GM19324 (cell line): ENCODE results near the gene RBM18.

Experiments used
- ATAC-seq: cut with Tn5 transposase; IDR thresholded peaks from one replicate; pipeline ENCODE4 v1.9.1; 2021; ENCODE audit warnings: mild to moderate bottlenecking, moderate library complexity; ENCODE audit not compliant: unreplicated experiment, low FRiP score

Gene RBM18, protein sequence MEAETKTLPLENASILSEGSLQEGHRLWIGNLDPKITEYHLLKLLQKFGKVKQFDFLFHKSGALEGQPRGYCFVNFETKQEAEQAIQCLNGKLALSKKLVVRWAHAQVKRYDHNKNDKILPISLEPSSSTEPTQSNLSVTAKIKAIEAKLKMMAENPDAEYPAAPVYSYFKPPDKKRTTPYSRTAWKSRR

DNA sequence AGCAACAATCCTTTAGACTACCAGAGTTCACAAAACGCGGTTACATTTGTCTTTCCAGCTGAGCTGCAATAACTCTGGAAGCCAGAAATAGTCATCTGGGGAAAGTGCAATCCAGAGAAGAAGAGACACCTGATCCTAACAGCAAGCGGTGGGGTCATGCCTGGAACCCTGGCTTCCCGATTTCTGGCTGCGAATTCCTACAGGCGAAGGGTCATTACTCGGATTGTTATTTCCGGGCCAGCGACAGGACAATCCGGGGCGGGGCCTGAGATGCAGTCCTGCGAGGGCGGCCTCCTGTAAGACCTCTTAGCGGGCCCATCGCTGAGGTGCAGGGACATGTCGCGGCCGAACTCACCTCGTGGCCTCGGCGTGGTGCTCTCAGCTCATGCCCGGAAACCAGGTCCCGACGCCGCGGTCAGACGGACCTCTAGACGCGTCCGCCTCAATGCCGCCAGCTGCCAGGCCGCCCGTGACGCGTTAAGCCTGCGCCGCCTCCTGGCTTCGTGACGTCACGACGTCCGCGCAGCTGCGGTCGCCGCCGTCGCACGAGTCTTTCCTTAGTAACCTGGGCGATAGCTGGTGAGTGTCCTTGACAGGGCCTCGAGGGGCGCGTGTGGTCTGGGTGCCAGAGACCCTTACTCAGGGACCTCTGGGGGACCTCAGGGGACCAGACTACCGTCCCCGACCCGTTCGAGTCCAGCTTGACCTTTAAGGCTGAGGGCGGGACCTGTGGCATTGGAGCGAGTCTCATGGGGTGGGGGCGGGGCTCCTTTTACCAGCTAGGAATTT, at the start of gene RBM18, which contains the start of gene MRRF:
TSS of gene RBM18 (minus strand) at position 481 of the 789 bp plus-strand sequence. CDS start 3,348 bp downstream, outside the sequence.
TSS of gene MRRF (plus strand) at position 523 of the 789 bp plus-strand sequence. CDS start 6,010 bp downstream, outside the sequence.
- ATAC-seq: peak; percentile 96

DNA sequence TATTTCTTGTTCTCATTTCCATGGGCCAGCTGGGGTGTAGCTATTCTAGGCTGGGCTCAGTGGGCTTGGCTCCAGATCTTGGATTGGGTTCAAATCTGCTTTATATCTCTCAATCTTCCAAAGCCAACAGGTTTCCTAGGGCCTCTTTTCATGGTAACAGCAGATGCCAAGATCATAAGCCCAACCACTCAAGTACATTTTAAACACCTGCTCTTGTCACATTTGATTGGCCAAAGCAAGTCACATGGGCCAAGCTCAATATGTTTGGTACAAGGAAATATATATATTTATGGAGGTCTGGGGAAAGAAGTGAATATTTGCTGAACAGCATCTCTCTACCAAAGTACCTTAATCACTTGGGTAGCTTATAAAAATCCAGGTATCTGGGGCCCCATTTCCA, 49.5 kb upstream of the RBM18 start:
- no peak for ATAC-seq

DNA sequence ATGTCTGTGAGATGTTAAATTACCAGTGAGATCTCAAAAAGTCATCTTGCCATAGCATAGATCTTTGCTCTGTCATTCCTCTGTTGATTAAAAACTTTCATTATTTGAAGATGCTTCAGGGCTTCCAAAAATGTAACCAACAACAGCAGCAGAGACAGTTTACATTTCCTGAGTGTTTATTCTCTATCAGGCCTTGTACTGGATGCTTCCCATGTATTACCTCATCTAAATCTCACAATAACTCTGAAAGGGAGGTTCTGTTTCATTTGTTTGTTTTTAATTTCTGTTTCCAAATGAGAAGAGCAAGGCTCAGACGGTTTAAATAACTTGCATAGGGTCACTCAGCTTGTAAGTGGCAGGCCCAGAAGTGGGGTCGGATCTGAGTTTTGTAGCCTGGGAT, 45.2 kb upstream of the RBM18 start:
- ATAC-seq: no peak

DNA sequence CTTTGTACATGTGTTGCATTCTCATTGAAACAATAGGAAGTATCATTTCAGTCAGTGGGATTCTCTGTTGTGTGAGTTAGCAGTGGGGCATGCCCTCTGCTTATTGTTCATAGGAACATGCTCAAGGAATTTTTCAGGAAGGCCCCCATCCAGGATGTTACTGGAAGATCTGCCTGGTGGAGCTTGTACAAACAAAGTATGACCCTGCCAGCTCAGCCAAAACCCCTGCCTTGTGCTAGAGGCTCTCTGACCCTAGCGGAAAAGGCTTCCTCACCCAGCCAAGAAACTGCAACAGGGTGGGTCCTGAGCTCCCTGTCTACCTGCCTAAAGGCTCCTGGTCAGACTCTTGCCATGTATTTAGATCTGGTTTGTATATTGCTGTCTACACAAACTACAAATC, 43.3 kb upstream of the RBM18 start:
- ATAC-seq: no peak

DNA sequence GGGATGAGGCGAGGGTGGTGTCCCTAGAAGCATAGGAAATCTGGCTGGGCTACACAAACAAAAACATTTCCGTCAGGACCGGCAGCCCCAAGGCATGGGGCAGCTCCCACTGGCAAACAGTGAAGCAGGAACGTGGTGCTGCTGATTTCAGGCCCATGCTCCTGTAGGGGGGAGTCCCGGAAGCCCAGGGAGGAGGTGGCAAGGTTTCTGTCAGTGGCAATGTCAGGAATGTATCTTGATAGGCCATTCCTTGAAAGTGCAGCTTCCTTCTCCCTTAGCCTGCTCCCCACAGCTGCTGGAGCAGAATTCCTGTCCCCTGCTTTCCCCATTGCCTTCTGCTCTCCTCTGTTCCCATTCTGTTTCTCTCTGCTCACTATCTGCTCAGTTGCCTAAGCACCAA, 42.4 kb upstream of the RBM18 start:
- ATAC-seq: no peak

DNA sequence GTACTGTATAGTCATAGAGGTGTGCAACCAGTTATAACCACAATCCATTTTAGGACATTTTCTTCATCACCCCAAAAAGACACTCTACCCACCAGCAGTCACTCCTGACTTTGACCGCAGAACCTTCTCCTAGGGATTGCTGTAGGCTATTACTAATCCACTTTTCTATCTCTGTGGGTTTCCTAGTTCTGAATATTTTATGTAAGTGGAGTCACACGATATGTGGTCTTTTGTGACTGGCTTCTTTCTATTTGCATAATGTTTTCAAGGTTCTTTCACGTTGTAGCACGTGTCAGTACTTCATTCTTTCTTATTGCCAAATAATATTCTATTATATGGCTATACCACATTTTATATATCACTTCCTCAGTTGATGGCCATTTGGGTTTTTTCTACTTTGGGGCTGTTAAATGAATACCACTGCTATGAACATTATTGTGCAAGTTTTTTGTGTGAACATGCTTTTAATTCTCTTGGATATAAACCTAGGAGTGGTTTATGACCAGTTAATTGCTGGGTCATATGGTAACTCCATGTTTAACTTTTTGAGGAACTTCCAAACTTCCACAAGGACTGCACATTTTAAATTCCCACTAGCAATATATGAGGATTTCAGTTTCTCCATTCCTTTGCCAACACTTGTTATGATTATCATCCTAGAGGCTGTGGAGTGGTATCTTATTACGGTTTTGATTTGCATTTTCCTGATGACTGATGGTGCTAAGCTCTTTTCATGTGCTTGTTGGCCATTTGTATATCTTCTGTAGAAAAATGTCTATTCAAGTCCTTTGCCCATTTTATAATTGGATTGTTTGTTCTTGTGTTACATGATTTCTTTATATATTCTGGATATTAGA, 37.8 kb upstream of the RBM18 start:
- no peak for ATAC-seq

DNA sequence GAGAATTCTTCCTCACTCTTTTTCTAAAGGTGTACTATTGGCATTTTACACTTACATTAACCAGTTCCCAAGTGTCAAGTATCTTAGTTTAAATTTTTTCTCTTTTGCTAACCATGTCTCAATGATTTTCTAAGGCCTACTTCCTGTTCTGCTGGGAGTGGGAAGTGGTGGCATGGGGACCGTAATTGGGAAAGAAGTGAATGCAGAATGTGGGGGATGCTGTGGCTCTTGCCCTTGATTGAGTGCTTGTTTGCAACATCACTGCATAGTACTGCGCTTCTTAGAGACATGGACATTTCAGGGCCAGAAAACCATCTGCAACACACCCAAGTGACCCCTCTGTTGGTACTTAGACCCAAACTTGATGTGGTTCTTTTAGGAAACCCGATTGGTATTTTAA, 32.9 kb upstream of the RBM18 start:
- no peak for ATAC-seq

DNA sequence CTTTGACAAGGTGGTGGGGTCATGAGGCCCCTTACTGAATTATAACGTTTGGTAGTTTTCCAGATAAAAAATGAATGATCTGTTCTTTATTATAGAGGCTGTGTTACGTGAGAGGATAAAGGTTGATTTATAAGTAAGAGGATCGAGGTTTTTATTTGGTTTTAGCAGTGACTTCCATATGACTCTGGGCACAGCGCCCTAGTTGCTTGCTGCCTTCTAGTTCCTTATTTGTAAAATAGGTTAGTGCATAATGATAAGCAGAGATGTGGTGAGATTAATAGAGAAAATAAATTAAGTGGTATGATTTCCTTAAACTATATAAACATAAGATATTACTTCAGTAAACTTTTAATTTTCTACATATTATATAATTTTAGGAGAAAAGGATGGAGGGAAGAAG, 29.9 kb upstream of the RBM18 start:
- no peak for ATAC-seq

DNA sequence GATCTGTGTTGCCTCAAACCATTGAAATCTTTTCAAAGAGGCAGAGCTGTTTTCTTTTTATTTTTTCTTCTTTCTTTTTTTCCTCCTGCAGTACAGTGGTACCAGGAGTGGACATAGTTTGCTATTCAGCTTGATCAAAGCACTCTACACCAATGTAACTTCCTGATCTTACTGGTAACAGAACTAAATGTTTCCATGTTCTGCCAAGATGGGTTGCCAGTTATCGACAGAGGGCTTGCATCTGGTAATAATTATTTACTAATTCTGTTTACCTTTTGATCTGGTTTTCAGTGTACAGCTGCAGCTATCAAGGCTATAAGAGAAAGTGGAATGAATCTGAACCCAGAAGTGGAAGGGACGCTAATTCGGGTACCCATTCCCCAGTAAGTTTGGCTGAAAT, 26.8 kb upstream of the RBM18 start:
- no peak for ATAC-seq

DNA sequence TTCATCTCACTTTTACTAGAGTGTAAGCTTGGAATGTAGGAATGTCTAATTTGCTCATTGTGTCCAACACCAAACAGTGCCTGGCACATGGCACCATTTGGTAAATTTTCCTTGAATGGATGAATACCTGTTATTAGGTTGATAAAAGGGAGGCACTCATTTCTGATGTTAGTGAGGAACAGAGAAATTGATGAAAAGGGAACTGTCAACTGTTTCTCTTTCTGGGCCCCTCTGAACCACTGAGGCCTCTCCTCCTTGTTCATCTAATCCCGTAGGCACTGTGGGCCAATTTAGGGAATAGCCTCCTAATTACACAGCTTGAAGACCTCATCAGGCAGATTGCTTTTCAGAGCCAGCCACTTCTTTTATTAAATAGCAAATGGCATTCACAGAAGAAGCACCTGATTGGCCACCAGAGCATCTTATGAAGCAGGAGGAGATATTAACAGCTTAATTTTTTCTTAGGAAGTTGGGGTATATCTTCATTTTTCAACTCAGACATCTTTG, 22.6 kb upstream of the RBM18 start:
- ATAC-seq: no peak

DNA sequence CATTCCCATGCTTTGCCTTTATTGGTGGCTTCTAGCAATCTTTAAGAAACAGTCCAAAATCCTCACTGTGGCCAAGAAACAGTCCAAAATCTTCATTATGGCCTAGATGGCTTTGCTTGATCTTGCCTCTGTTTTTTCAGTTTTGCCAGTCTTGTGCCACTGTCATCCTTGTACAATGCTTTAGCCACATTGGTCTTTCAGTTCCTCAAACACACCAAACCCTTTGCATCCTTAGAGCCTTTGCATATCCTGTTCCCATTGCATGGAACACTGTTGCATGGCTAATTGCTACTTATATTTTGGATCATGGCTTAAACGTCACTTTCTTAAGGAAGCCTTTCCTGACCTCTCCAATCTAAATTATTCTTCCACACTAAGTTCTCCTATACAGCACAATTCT, 22.1 kb upstream of the RBM18 start:
- peak; percentile 59 for ATAC-seq

DNA sequence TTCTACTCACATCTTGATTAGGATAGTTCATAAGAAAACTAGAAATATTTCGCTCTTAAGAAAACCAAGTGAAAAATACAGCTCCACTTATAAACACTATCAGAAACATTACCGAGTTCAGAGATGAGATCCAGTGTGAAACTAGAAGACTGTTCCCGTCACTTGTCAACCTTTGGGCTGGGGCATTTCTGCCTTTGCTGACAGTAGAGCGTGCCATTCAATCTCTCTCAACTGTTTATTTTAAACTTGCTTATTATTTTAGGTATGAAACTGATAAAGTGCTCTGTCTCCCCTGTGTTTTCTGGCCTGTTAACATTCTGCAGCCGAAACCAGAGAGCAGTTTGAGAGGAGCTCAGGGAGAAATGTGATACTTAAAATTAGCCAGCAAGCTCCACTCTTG, 16.7 kb upstream of the RBM18 start:
- ATAC-seq: no peak

DNA sequence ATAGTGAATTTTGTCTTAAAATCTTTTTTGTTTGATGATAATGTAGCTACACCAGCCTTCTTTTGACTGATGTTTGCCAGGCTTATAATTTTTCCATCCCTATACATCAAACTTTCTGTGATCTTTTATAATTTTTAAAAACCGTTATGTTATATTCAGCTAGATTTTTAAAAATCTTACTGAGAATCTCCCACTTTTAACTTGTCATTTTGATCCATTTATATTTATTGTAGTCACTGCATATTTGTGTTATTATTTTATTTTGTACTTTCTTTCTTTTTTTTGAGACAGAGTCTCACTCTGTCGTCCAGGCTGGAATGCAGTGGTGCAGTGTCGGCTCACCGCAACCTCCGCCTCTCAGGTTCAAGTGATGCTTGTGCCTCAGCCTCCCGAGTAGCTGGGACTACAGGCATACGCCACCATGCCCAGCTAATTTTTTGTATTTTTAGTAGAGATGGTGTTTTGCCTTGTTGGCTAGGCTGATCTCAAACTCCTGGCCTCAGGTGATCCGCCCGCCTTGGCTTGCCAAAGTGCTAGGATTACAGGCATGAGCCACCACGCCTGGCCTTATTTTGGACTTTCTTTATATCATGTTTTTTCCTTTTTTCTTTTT, 12.8 kb upstream of the RBM18 start:
- ATAC-seq: no peak

DNA sequence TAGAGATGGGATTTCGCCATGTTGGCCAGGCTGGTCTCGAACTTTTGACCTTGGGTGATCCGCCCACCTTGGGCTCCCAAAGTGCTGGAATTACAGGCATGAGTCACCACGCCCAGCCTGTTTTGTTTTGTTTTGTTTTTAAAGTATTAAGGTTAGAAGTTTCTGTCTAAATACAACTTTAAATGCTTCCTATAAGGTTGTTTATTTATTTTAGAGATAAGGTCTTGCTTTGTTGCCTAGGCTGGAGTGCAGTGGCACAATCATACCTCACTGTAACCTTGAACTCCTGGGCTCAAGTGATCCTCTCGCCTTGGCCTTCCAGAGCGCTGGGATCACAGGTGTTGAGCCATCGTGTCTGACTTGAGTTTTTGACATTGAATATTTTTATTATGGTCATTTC, 11.5 kb upstream of the RBM18 start:
- no peak for ATAC-seq

DNA sequence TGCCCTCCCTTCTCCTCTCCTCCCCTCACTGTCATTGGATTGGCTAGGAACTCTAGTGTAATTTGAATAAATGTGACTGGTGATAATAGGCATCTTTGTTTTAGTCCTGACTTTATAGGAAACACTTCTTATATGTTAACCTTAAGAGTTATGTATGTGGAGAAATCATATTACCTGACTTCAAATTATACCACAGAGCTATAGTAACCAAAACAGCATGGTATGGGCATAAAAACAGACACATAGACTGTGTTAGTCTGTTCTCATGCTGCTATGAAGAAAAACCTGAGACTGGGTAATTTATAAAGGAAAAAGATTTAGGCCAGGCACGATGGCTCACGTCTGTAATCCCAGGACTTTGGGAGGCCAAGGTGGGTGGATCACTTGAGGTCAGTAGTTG, 9.4 kb upstream of the RBM18 start:
- ATAC-seq: no peak

DNA sequence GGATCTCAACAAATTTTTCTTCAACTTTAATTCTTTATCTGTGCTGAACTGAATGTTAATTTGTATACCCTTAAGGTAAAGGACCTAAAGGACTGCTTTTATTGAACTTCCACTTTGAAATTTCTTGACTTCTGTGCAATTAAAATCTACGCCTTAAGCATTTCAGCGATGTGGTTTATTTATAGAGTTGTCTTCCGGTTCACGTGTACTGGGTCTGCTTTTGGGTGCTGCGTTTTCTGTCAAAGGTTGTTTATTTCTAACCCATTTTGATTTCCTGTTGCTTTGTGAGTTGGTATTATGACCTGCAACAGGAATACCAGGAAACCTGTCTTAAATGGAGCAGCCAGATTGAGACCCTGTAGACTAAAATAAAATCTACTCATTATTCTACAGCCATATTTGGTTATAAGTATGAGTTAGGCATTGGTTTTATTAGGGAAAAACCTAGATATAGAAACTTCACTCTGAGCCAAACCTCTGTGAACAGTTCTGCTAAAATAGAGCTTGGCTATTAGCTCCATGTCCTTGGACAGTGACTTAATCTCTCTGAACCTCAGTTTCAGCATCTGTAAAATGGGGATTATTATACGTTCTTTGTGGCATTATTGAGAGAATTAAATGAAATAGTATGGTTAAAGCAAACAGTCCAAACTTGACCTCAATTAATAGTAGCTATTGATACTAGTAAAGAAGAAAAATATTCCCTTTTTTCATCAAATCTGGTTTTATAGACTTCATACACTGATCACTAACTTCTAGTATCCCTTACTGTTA, 3.6 kb upstream of the RBM18 start:
- ATAC-seq: no peak

DNA sequence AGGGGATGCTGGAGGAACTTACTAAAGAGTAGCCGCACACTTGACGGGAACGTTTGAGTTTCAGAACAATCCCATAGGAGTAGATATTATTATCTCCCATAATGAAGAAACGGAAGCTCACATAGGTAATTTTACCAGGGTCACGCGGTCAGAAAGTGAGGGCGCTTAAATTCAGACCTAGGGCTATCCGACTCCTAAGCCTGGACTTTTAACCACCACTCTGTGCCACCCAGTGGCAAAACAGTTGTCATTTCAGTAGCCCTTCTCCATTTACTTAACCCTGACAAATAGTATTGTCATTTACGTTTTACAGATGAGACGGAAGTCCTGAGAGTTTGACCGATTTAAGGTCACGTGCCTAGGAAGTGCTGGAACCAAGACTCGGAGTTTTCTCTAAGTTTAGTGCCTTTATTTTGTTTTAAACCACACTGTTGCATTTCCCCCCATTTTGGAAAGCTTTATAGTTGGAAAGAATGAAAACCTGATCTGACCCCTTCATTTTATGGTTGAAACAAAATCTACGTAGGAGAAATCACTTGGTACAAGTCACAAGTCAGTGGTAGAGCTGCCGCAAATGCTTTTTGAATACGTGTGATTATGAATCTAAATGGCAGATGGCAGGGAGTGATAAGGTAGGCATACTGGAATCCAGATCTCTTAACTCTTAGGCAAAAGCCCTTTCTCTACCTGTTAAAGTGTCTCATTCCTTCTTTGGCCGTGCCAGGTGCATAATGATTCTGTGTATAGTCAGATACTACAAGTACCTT, 692 bp upstream of the RBM18 start:
- peak; percentile 18 for ATAC-seq

DNA sequence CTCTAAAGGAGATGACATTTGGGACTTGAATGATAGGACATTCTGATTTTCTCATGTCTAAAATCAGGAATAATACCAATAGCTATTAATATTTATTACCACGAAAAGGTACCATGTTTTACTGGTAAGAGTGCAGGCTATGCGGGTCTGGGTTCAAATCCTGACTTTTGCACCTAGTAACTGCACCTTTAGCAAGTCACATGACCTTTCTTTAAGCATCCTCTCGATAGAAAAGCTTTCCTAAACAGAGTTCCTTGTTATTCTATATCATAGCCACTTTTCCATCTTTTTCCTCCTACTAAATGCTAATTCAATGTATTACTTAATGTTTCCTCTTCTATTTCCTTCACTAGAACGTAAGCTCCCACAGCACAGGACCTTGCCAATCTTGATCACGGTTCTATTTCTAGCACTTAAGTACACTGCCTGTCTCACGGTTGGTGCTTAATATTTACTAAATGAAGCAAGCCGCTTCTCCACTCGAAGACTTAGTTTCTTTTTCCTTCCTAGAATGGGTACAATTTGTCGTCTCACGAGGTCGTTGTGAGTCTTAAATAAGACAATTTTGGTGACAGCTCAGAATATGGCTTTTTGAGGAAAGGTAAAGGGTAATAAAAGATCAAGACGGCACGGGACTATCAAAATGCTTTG, 816 bp downstream of the RBM18 start:
- ATAC-seq: no peak

DNA sequence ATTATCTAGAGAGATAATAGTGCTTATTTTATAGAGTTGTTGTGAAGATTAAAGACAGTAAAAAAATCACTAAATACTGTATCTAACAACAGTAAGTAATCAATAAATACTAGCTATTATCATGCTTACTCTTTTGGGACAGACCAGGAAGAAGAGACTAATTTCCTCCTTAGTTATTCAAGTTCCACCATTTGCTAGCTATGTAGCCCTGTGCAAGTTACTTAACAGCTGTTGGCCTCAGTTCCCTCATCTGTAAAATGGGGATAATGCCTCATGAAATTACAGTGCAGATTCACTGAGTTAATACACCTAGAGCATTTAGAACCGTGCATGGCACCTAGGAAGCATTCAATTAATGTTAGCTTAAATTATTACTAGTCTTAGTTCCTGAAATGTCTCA, 2.6 kb downstream of the RBM18 start:
- no peak for ATAC-seq
